Central memory CD4-positive, alpha-beta T cell (primary cell): ENCODE measurements around the gene SHROOM3.

Experiments used
- DNase-seq: peaks from one replicate; pipeline ENCODE4 v3.0.0; 2022

The SHROOM3 gene

DNA sequence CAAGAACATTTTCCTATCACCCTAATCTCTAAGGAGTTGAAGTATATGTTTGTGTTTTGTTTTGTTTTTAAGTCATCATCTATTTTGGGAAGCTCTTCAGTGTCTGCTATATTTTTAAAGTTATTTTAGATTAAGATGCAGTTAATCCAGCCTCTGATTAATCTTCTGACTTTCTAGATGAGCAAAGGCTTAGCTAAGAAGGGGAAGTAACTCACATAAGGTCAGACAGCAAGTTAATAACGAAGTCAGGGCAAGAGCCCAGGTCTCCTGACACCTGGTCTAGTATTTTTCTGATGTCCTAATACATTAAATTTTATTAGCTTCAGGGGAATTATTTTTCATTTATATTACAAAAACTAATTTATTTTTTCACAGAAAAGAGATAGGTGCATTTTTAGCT lies 294.4 kb downstream of the SHROOM3 start:
- no peak for DNase-seq

GRCh38 chr4:76729980-76730379 lies 295.0 kb downstream of the SHROOM3 start:
- no peak for DNase-seq

DNA sequence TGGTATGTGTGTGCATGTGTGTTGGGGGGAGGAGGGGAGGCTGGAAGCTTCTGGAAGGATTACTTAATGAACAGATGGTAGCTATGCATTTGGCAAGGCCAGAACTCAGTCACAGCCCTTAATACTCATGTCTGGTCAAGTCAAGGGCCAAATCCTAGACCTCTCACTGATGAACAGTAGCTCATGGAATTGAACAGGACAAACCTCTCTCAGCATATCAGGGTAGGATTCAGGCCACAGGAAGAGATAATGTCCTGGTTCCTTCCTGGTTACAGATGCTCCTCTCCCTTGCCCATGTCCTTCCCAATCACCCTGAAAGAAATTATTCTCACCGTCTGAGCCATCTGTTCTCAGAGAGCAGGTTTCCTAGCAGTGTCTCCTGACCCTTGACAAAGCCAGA lies 297.2 kb downstream of the SHROOM3 start:
- no peak for DNase-seq

DNA sequence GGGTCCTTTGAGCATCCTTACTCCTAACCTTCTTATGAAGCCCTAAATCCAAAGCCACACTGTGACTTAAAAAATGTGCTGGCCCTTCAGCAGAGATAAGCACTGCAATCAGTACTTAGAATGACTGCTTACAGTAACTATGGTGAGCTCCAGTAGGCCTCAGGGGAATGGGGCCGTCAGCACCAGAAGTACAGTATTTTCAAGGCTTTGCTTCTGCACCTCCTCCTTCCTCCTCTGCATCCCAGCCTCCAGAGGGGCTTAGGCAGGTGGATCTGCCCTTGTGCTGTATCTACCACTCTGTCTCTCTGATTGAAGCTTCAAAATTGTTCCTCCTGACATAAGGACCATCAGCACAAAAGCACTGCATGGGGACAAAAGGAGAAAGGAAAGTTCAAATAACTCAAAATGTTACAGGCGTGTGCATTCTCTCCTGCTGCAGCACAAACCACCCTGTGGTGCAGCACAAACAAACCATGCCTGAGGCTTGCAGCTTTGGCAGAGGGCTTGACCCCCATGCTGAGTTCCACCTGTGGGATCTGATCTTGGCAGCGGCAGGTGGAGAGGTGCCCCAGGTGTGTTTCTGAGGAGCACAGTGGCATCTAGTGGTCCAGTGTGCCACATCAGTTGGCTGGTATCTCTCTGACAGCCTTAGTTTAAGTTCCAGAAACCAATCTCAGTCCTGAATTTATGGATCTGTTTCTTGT lies 298.2 kb downstream of the SHROOM3 start:
- DNase-seq, result no peak

GRCh38 chr4:76736414-76736813 lies 301.4 kb downstream of the SHROOM3 start:
- no peak for DNase-seq

GRCh38 chr4:76737180-76737579 lies 302.2 kb downstream of the SHROOM3 start:
- DNase-seq, result no peak

DNA sequence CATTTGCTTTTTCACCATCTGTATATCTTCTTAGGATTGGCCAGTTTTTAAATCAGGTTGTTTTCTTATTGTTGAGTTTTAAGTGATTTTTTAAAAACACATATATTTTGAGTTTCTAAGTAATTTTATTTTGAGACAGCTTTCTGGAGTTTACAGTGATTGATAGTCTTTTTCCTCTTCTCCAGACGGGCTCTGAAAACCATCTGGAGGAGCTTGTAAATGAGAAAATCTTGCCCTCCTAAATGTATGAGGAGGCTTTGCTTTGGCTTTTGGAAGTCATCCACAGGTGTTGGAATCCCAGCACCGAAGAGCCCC lies 302.7 kb downstream of the SHROOM3 start:
- DNase-seq, result no peak

DNA sequence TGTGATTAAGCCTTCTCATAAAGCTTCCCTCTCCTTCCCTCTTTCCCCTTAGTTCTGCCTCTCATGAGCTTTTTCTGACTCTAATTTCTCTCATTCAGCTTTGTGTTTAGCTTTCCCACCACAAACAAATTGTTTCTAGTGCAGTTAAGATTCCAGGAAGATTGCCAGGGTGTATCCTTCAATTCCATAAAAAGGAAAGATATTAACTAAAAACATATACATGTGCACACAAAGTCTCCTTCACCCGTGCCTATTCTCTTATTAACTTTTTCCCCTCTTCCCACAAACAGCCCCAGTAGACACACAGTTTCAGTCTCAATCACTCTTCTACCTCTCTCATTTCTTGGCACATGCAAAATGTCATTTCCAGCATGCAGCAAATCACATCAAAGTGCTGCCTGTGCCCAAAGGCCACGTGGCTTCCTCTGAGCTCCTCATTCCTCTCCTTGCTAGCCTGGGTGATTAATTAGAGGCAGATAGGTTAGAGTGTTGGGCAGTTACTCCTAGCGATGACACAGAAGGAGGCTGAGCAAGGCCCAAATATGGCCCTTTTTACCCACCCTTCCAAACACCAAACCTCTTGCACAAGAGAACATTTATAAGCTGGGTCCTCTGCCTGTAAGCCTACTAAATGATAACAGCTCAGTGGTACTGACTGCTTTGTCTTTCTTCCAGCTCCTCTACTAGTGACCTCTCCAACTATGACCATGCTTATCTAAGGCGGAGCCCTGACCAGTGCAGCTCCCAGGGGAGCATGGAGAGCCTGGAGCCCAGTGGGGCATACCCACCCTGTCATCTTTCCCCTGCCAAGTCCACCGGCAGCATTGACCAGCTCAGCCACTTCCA lies 303.3 kb downstream of the SHROOM3 start:
- DNase-seq, result no peak

- DNase-seq, result no peak
Measured at GRCh38 chr4:76740192-76740591, 305.2 kb downstream of the SHROOM3 start.

- no peak for DNase-seq
Measured at GRCh38 chr4:76740866-76741662, 306.0 kb downstream of the SHROOM3 start.

GRCh38 chr4:76741663-76742020 lies 306.6 kb downstream of the SHROOM3 start:
- no peak for DNase-seq

- DNase-seq, result no peak
Measured at GRCh38 chr4:76744241-76744921, 309.4 kb downstream of the SHROOM3 start.

DNA sequence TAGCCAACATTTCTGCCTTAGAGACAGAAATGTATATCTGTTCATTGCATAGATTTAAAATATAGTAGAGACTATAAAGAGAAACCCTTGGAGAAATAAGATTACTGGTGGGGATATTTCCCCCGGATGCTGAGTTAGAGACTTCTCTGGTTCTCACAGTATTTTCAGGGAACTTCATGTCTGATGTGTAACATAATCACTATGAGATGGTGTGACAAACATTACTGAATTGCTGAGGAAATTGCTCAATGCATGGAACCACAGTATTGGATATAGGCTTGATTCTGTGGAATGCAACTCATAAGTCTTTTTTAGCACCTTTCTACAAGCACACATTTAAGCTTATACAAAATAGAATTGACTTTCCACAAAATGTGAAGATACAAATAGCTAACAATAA lies 310.2 kb downstream of the SHROOM3 start:
- DNase-seq, result no peak

GRCh38 chr4:76747563-76747962 lies 312.5 kb downstream of the SHROOM3 start:
- DNase-seq, result no peak

GRCh38 chr4:76748649-76749048 lies 313.6 kb downstream of the SHROOM3 start:
- no peak for DNase-seq

DNA sequence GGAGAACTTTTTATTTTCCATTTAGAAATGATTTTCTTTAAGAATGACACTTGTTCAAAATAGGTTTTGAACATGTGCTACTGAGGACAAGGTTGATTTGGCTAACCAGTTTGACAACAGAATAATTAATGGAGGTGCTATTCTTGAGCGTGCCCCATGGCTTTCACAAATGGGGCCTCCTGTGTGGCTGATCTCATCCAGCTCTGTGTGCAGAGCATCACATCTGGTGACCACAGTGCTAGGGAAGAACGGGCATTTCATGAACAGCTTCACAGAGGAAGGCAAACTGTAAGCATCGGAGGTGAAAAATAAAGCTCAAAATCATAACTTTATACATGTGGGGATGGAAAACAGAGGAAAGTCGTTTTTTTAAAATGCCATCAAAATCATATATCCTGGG lies 314.3 kb downstream of the SHROOM3 start:
- DNase-seq, result no peak

DNA sequence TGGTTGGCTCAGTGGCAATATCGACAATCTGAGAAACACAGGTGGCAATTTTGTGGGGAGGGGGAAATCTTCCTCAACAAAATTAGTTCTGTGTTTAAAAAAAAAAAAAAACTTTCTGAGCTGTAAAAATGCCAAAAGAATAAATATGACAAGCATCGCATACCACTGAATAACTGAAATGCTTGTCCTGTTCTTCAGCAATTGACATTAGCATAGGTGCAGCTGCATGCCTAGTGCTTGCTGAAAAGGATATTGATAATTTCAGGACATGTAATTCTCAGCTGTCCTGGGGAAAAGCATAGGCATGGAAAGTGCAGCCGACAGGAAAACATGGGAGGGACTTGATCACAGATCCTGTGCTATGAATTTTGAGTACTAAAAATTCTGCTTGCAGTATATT lies 315.7 kb downstream of the SHROOM3 start:
- DNase-seq, result no peak

DNA sequence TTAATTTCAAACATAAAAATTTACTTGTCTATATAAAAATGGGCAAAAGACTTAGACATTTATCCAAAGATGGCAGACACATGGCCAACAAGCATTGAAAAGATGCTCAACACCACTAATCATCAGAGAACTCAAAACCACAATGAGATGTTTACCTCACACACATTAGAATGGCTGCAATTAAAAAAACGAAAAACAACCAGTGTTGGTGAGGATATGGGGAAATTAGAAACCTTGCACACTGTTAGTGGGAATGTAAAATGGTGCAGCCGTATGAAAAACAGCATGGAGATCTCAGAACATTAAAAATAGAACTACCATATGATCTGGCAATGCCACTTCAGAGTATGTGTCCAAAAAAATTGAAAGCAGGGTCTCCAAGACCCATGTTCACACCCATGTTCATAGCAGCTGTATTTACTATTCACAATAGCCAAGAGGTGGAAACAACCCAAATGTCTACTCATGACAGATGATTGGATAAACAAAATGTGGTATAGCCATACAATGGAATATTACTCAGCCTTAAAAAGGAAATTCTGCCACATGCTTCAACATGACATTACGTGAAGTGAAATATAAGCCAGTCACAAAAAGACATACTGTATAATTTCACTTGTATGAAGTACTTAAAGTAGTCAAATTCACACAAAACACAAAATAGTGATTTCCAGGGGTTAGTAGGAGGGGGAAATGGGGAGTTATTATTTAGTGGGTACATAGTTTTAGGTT lies 316.7 kb downstream of the SHROOM3 start:
- DNase-seq, result no peak

- DNase-seq, result no peak
Measured at GRCh38 chr4:76752861-76753501, 318.0 kb downstream of the SHROOM3 start.

- no peak for DNase-seq
Measured at GRCh38 chr4:76753814-76754213, 318.8 kb downstream of the SHROOM3 start.

GRCh38 chr4:76754439-76754838 lies 319.4 kb downstream of the SHROOM3 start:
- no peak for DNase-seq

- DNase-seq, result no peak
Measured at GRCh38 chr4:76755756-76756155, 320.7 kb downstream of the SHROOM3 start.
